ENCODE measurements around the gene SERPINB6. TPM values are rescaled to one million over a fixed set of nuclear protein-coding genes. Genes with fewer than 3 reads are reported as not detected.

The SERPINB6 gene
- polyA plus RNA-seq, 3 donors: 117 to 208 (median 200) TPM

DNA sequence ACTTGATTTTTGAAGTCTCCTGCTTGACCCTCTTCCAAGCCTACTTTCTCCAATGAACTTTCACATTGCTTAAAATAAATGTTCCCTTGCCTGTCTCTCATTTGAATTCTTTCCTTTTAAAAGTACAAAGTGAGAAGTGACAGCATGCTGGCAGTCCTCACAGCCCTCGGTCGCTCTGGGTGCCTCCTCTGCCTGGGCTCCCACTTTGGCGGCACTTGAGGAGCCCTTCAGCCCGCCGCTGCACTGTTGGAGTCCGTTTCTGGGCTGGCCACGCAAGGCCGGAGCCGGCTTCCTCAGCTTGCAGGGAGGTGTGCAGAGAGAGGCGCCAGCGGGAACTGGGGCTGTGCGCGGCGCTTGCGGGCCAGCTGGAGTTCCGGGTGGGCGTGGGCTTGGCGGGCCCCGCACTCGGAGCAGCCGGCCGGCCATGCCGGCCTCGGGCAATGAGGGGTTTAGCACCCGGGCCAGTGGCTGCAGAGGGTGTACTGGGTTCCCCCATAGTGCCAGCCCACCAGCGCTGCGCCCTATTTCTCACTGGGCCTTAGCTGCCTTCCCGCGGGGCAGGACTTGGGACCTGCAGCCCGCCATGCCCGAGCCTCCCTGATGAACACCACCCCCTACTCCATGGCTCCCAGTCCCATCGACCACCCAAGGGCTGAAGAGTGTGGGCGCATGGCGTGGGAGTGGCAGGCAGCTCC lies 31.9 kb downstream of the SERPINB6 start:
- peaks cover 39% of the 10 kb centered on the region for H3K4me1 Mint-ChIP-seq

DNA sequence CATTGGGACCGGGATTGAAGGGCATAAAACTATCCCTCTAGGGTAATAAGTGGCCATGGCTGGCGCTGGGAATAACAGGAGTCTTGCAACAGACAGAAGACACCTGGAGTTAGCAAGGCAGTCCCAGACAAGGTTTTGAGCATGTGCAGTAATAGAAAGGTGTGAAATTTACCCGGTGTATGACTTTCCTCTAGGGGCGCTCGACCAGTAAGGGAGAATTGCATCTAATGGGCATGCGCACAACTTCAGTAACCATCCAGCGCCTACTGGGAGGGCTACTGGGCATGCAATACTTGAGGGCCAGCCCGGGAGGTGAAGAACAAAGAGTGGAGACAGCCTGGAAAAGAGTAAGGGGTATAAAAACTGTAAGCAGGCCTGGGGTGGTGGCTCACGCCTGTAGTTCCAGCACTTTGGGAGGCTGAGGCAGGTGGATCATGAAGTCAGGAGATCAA lies 32.7 kb downstream of the SERPINB6 start:
- Mint-ChIP-seq H3K36me3 (no peaks in the 10 kb centered on the region), H3K27me3 (ENCODE audit: low read depth in 3 of 3) (no peaks in the 10 kb centered on the region), H3K4me1 (peaks cover 35% of the 10 kb centered on the region), H3K27ac (peak overlapping the region in 1 of 7 donors; percentile 42), H3K4me3 (no peak overlapping the region), H3K9me3 (peaks cover 2 to 9% (median 4%) of the 10 kb centered on the region in 7 donors)
- no peaks in the 10 kb centered on the region for H3K79me2 ChIP-seq (ENCODE audit: insufficient read depth, low read length)
- no peaks in the 10 kb centered on the region for H3K27me3 ChIP-seq (ENCODE audit: control insufficient read depth in 2 of 2, insufficient read depth in 2 of 2, low read length in 2 of 2)
- WGBS (ENCODE audit: insufficient coverage): 95% methylated on average over 7 of the region's 9 CpGs
- no peak overlapping the region for H3K4me2 ChIP-seq (replicated peaks; ENCODE audit: extremely low read depth, low read length, poor library complexity, severe bottlenecking)
- TF ChIP-seq, protein P1, sequence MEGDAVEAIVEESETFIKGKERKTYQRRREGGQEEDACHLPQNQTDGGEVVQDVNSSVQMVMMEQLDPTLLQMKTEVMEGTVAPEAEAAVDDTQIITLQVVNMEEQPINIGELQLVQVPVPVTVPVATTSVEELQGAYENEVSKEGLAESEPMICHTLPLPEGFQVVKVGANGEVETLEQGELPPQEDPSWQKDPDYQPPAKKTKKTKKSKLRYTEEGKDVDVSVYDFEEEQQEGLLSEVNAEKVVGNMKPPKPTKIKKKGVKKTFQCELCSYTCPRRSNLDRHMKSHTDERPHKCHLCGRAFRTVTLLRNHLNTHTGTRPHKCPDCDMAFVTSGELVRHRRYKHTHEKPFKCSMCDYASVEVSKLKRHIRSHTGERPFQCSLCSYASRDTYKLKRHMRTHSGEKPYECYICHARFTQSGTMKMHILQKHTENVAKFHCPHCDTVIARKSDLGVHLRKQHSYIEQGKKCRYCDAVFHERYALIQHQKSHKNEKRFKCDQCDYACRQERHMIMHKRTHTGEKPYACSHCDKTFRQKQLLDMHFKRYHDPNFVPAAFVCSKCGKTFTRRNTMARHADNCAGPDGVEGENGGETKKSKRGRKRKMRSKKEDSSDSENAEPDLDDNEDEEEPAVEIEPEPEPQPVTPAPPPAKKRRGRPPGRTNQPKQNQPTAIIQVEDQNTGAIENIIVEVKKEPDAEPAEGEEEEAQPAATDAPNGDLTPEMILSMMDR (IDR thresholded peaks at IDR 0.05): no peak
- H3K27ac ChIP-seq (ENCODE audit: low read depth in 1 of 2, low read length in 2 of 2): no peak overlapping the region
- no peaks in the 10 kb centered on the region for H3K36me3 ChIP-seq (replicated peaks in 1 of 2; ENCODE audit: control insufficient read depth in 1 of 2, insufficient read depth in 2 of 2, low read length in 2 of 2)
- no peak overlapping the region for H3K9ac ChIP-seq (ENCODE audit: insufficient read depth, low read length, poor library complexity, severe bottlenecking)
- H3K4me1 ChIP-seq (ENCODE audit: control insufficient read depth in 1 of 2, insufficient read depth in 2 of 2, low read length in 2 of 2): peaks cover 21 to 28% of the 10 kb centered on the region in 2 donors
- intact Hi-C loops (cut with micrococcal nuclease): loop anchor here in 1 of 2 donors (10.0 kb wide), 1 partner anchor 46 kb away; no protein-coding TSS in a partner anchor
- peaks cover 0 to 2% of the 10 kb centered on the region in 2 donors for H3K9me3 ChIP-seq (replicated peaks in 1 of 2; ENCODE audit: control insufficient read depth in 1 of 2, insufficient read depth in 1 of 2, low read length in 2 of 2)
- H4K20me1 ChIP-seq (ENCODE audit: insufficient read depth, low read length): no peaks in the 10 kb centered on the region
- no peak overlapping the region for H3K4me3 ChIP-seq (replicated peaks in 1 of 3; ENCODE audit: low read depth in 2 of 3, low read length in 3 of 3)
- DNase-seq: no peak
- no peak overlapping the region for H2AFZ ChIP-seq (ENCODE audit: insufficient read depth, low read depth, low read length, poor library complexity, severe bottlenecking)

More for the DNA sequence above, 31.9 kb downstream of the SERPINB6 start:
- Histone ChIP-seq H2AFZ (ENCODE audit: insufficient read depth, low read depth, low read length, poor library complexity, severe bottlenecking) (no peak overlapping the region), H3K4me2 (replicated peaks; ENCODE audit: extremely low read depth, low read length, poor library complexity, severe bottlenecking) (no peak overlapping the region), H3K9me3 (replicated peaks in 1 of 2; ENCODE audit: control insufficient read depth in 1 of 2, insufficient read depth in 1 of 2, low read length in 2 of 2) (peaks cover 0 to 2% of the 10 kb centered on the region in 2 donors), H3K9ac (ENCODE audit: insufficient read depth, low read length, poor library complexity, severe bottlenecking) (no peak overlapping the region), H3K27me3 (ENCODE audit: control insufficient read depth in 2 of 2, insufficient read depth in 2 of 2, low read length in 2 of 2) (no peaks in the 10 kb centered on the region), H3K4me1 (ENCODE audit: control insufficient read depth in 1 of 2, insufficient read depth in 2 of 2, low read length in 2 of 2) (peaks cover 24 to 32% of the 10 kb centered on the region in 2 donors), H3K27ac (ENCODE audit: low read depth in 1 of 2, low read length in 2 of 2) (no peak overlapping the region), H3K4me3 (replicated peaks in 1 of 3; ENCODE audit: low read depth in 2 of 3, low read length in 3 of 3) (no peak overlapping the region), H4K20me1 (ENCODE audit: insufficient read depth, low read length) (no peaks in the 10 kb centered on the region), H3K79me2 (ENCODE audit: insufficient read depth, low read length) (no peaks in the 10 kb centered on the region), H3K36me3 (replicated peaks in 1 of 2; ENCODE audit: control insufficient read depth in 1 of 2, insufficient read depth in 2 of 2, low read length in 2 of 2) (no peaks in the 10 kb centered on the region)
- no peak overlapping the region for H3K4me3 Mint-ChIP-seq
- H3K27me3 Mint-ChIP-seq (ENCODE audit: low read depth in 3 of 3): no peaks in the 10 kb centered on the region
- WGBS (ENCODE audit: insufficient coverage): 99% methylated on average over 31 of the region's 34 CpGs
- peaks cover 2 to 9% (median 4%) of the 10 kb centered on the region in 7 donors for H3K9me3 Mint-ChIP-seq
- no peaks in the 10 kb centered on the region for H3K36me3 Mint-ChIP-seq
- no peak for DNase-seq
- H3K27ac Mint-ChIP-seq: peak overlapping the region in 1 of 7 donors; percentile 85
- TF ChIP-seq, protein P1 (IDR thresholded peaks at IDR 0.05): no peak
- intact Hi-C loops (cut with micrococcal nuclease): loop anchor here in 1 of 2 donors (10.0 kb wide), 1 partner anchor 45 kb away; no protein-coding TSS in a partner anchor

All from CD14-positive monocyte (primary cell).